ENCODE results near the gene ZNF648. TPM values are rescaled to one million over a fixed set of nuclear protein-coding genes. Genes with fewer than 3 reads are reported as not detected.

Gene ZNF648
- total RNA-seq, 1 donor from 2014 or later: not detected

- no peak overlapping the region for H3K27ac Mint-ChIP-seq (ENCODE audit: unreplicated experiment)
- DNase-seq (ENCODE audit: extremely low spot score, unreplicated experiment): no peak
- H3K27me3 Mint-ChIP-seq (ENCODE audit: unreplicated experiment): peaks cover 17% of the 10 kb centered on the region
- no peak overlapping the region for H3K4me3 Mint-ChIP-seq (ENCODE audit: unreplicated experiment)
- no peak for TF ChIP-seq CTCF (IDR thresholded peaks at IDR 0.05)
- H3K9me3 Mint-ChIP-seq (ENCODE audit: unreplicated experiment): no peaks in the 10 kb centered on the region
- H3K36me3 Mint-ChIP-seq (ENCODE audit: unreplicated experiment): no peaks in the 10 kb centered on the region
- H3K4me1 Mint-ChIP-seq (ENCODE audit: unreplicated experiment): no peaks in the 10 kb centered on the region
These were observed 30.8 kb upstream of the ZNF648 start for GRCh38 chr1:182092336-182092735.

GRCh38 chr1:182091083-182091482, 29.6 kb upstream of the ZNF648 start:
- no peak overlapping the region for H3K27ac Mint-ChIP-seq (ENCODE audit: unreplicated experiment)
- no peaks in the 10 kb centered on the region for H3K36me3 Mint-ChIP-seq (ENCODE audit: unreplicated experiment)
- peak; percentile 62 for DNase-seq (ENCODE audit: extremely low spot score, unreplicated experiment)
- H3K4me3 Mint-ChIP-seq (ENCODE audit: unreplicated experiment): no peak overlapping the region
- H3K9me3 Mint-ChIP-seq (ENCODE audit: unreplicated experiment): no peaks in the 10 kb centered on the region
- no peak for TF ChIP-seq CTCF (IDR thresholded peaks at IDR 0.05)
- H3K4me1 Mint-ChIP-seq (ENCODE audit: unreplicated experiment): no peaks in the 10 kb centered on the region
- H3K27me3 Mint-ChIP-seq (ENCODE audit: unreplicated experiment): peaks cover 15% of the 10 kb centered on the region

- no peaks in the 10 kb centered on the region for H3K36me3 Mint-ChIP-seq (ENCODE audit: unreplicated experiment)
- peaks cover 7% of the 10 kb centered on the region for H3K4me1 Mint-ChIP-seq (ENCODE audit: unreplicated experiment)
- H3K27me3 Mint-ChIP-seq (ENCODE audit: unreplicated experiment): no peaks in the 10 kb centered on the region
- H3K27ac Mint-ChIP-seq (ENCODE audit: unreplicated experiment): no peak overlapping the region
- DNase-seq (ENCODE audit: extremely low spot score, unreplicated experiment): peak; percentile 66
- no peaks in the 10 kb centered on the region for H3K9me3 Mint-ChIP-seq (ENCODE audit: unreplicated experiment)
- no peak overlapping the region for H3K4me3 Mint-ChIP-seq (ENCODE audit: unreplicated experiment)
- TF ChIP-seq CTCF (IDR thresholded peaks at IDR 0.05): no peak
These were observed 26.3 kb upstream of the ZNF648 start for GRCh38 chr1:182087719-182088350.

- H3K4me3 Mint-ChIP-seq (ENCODE audit: unreplicated experiment): no peak overlapping the region
- H3K27me3 Mint-ChIP-seq (ENCODE audit: unreplicated experiment): no peaks in the 10 kb centered on the region
- peak; percentile 59 for DNase-seq (ENCODE audit: extremely low spot score, unreplicated experiment)
- H3K27ac Mint-ChIP-seq (ENCODE audit: unreplicated experiment): no peak overlapping the region
- no peak for TF ChIP-seq CTCF (IDR thresholded peaks at IDR 0.05)
- H3K36me3 Mint-ChIP-seq (ENCODE audit: unreplicated experiment): no peaks in the 10 kb centered on the region
- peaks cover 7% of the 10 kb centered on the region for H3K4me1 Mint-ChIP-seq (ENCODE audit: unreplicated experiment)
- no peaks in the 10 kb centered on the region for H3K9me3 Mint-ChIP-seq (ENCODE audit: unreplicated experiment)
These were observed 25.8 kb upstream of the ZNF648 start for GRCh38 chr1:182087304-182087703.

GRCh38 chr1:182086620-182087019, 25.1 kb upstream of the ZNF648 start:
- Mint-ChIP-seq H3K9me3 (ENCODE audit: unreplicated experiment) (no peaks in the 10 kb centered on the region), H3K27me3 (ENCODE audit: unreplicated experiment) (no peaks in the 10 kb centered on the region), H3K4me1 (ENCODE audit: unreplicated experiment) (peaks cover 7% of the 10 kb centered on the region), H3K4me3 (ENCODE audit: unreplicated experiment) (no peak overlapping the region), H3K27ac (ENCODE audit: unreplicated experiment) (no peak overlapping the region), H3K36me3 (ENCODE audit: unreplicated experiment) (no peaks in the 10 kb centered on the region)
- no peak for TF ChIP-seq CTCF (IDR thresholded peaks at IDR 0.05)
- peak; percentile 49 for DNase-seq (ENCODE audit: extremely low spot score, unreplicated experiment)
